NB4 (cell line): ENCODE results near the gene BRSK1.

ENCODE experiments used
- CTCF ChIP-seq: IDR thresholded peaks from one replicate; pipeline ENCODE4 v1.5.1; 2012; ENCODE audit warnings: low read depth, low read length
- MYC ChIP-seq: IDR thresholded peaks from 2 replicates; pipeline ENCODE4 v1.6.1; 2011; ENCODE audit warnings: low read depth, low read length
- POLR2A ChIP-seq: IDR thresholded peaks from 2 replicates; pipeline ENCODE4 v1.6.1; 2011; ENCODE audit warnings: mild to moderate bottlenecking; ENCODE audit not compliant: insufficient read length; ENCODE audit errors: extremely low read depth

GRCh38 chr19:55314396-55314795 is 30.6 kb downstream of the BRSK1 start:
- TF ChIP-seq CTCF (no peak), POLR2A (no peak), MYC (no peak)
